Panc1 (cell line): Measurements from ENCODE around the gene BANF2.

Experiments used
- SIN3A ChIP-seq: IDR thresholded peaks from 2 replicates; pipeline ENCODE4 v1.6.1; 2012; ENCODE audit warnings: low read depth, mild to moderate bottlenecking, low read length, moderate library complexity, borderline replicate concordance; ENCODE audit not compliant: insufficient read depth
- TCF7L2 ChIP-seq: IDR thresholded peaks from 2 replicates; pipeline ENCODE4 v1.6.1; 2011; ENCODE audit warnings: mild to moderate bottlenecking, low read depth, low read length, inconsistent platforms
- TF ChIP-seq, protein P1 (sequence below): fragments of 450-650 bp; IDR thresholded peaks from 2 replicates; pipeline ENCODE4 v1.5.1; 2017; ENCODE audit warnings: mild to moderate bottlenecking
- TF ChIP-seq, protein P2 (sequence below), 2 experiments: IDR thresholded peaks; 2 replicates each; pipeline ENCODE4 v1.6.1; 2011 to 2012; ENCODE audit warnings: low read depth in 2 of 2, control low read depth in 1 of 2, low read length in 1 of 2, mild to moderate bottlenecking in 1 of 2, moderate library complexity in 1 of 2; ENCODE audit not compliant: insufficient read depth in 1 of 2

- TF ChIP-seq, protein P1, sequence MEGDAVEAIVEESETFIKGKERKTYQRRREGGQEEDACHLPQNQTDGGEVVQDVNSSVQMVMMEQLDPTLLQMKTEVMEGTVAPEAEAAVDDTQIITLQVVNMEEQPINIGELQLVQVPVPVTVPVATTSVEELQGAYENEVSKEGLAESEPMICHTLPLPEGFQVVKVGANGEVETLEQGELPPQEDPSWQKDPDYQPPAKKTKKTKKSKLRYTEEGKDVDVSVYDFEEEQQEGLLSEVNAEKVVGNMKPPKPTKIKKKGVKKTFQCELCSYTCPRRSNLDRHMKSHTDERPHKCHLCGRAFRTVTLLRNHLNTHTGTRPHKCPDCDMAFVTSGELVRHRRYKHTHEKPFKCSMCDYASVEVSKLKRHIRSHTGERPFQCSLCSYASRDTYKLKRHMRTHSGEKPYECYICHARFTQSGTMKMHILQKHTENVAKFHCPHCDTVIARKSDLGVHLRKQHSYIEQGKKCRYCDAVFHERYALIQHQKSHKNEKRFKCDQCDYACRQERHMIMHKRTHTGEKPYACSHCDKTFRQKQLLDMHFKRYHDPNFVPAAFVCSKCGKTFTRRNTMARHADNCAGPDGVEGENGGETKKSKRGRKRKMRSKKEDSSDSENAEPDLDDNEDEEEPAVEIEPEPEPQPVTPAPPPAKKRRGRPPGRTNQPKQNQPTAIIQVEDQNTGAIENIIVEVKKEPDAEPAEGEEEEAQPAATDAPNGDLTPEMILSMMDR: no peak
- TF ChIP-seq, protein P2, sequence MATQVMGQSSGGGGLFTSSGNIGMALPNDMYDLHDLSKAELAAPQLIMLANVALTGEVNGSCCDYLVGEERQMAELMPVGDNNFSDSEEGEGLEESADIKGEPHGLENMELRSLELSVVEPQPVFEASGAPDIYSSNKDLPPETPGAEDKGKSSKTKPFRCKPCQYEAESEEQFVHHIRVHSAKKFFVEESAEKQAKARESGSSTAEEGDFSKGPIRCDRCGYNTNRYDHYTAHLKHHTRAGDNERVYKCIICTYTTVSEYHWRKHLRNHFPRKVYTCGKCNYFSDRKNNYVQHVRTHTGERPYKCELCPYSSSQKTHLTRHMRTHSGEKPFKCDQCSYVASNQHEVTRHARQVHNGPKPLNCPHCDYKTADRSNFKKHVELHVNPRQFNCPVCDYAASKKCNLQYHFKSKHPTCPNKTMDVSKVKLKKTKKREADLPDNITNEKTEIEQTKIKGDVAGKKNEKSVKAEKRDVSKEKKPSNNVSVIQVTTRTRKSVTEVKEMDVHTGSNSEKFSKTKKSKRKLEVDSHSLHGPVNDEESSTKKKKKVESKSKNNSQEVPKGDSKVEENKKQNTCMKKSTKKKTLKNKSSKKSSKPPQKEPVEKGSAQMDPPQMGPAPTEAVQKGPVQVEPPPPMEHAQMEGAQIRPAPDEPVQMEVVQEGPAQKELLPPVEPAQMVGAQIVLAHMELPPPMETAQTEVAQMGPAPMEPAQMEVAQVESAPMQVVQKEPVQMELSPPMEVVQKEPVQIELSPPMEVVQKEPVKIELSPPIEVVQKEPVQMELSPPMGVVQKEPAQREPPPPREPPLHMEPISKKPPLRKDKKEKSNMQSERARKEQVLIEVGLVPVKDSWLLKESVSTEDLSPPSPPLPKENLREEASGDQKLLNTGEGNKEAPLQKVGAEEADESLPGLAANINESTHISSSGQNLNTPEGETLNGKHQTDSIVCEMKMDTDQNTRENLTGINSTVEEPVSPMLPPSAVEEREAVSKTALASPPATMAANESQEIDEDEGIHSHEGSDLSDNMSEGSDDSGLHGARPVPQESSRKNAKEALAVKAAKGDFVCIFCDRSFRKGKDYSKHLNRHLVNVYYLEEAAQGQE (IDR thresholded peaks at IDR 0.05; ENCODE audit: insufficient read depth in 1 of 2, low read depth in 2 of 2, low read length in 1 of 2): no peak
- TF ChIP-seq SIN3A: no peak
- no peak for TF ChIP-seq TCF7L2
Measured at GRCh38 chr20:17758512-17758911, 58.7 kb downstream of the BANF2 start.
